Osteoblast (primary cell): ENCODE measurements around the gene ELMO2. TPM values are rescaled to one million over a fixed set of nuclear protein-coding genes. Genes with fewer than 3 reads are reported as not detected.

Source experiments
- DNase-seq: peaks from one replicate; pipeline ENCODE4 v3.0.0; 2011; ENCODE audit warnings: low spot score, mixed read lengths; ENCODE audit not compliant: insufficient read length; ENCODE audit errors: missing footprints
- H2AFZ ChIP-seq: 2 replicates; pipeline ENCODE4 v1.6.0; 2011; ENCODE audit warnings: mild to moderate bottlenecking, low read length
- H3K27ac ChIP-seq: 2 replicates; pipeline ENCODE4 v1.5.1; 2011; ENCODE audit warnings: mild to moderate bottlenecking, low read depth, low read length, moderate library complexity
- H3K27me3 ChIP-seq: 2 replicates; pipeline ENCODE4 v1.6.0; 2012; ENCODE audit warnings: mild to moderate bottlenecking, control low read depth, inconsistent platforms, low read length, moderate library complexity; ENCODE audit not compliant: insufficient read depth
- H3K36me3 ChIP-seq: 2 replicates; pipeline ENCODE4 v1.5.1; 2011; ENCODE audit warnings: mild to moderate bottlenecking, low read length, control low read depth, moderate library complexity; ENCODE audit not compliant: insufficient read depth
- H3K4me1 ChIP-seq: 2 replicates; pipeline ENCODE4 v1.5.1; 2011; ENCODE audit warnings: mild to moderate bottlenecking, low read length, control low read depth, moderate library complexity; ENCODE audit not compliant: insufficient read depth
- H3K4me2 ChIP-seq: 2 replicates; pipeline ENCODE4 v1.6.0; 2011; ENCODE audit warnings: mild to moderate bottlenecking, low read length; ENCODE audit not compliant: insufficient read depth
- H3K4me3 ChIP-seq: fragments of 200-600 bp; sonication (generic); 3 replicates; pipeline ENCODE4 v1.5.1; 2012; ENCODE audit warnings: mild to moderate bottlenecking, low read length, inconsistent platforms; ENCODE audit not compliant: insufficient read depth
- H3K79me2 ChIP-seq: 2 replicates; pipeline ENCODE4 v1.6.0; 2012; ENCODE audit warnings: mild to moderate bottlenecking, low read length, control low read depth, inconsistent platforms; ENCODE audit not compliant: insufficient read depth
- H3K9me3 ChIP-seq: 2 replicates; pipeline ENCODE4 v1.5.1; 2011; ENCODE audit warnings: low read depth, low read length, control low read depth
- H4K20me1 ChIP-seq: 2 replicates; pipeline ENCODE4 v1.6.0; 2012; ENCODE audit warnings: mild to moderate bottlenecking, low read length, control low read depth; ENCODE audit not compliant: insufficient read depth
- total RNA-seq: library from RNA; depleted of rRNA; stranded (reverse); fragments of >200 nt; gene quantifications from 2 replicates; pipeline ENCODE4 v1.2.3, GENCODE V29; 2012
- TF ChIP-seq, protein P1 (sequence below): IDR thresholded peaks from 2 replicates; pipeline ENCODE4 v1.5.1; 2011; ENCODE audit warnings: mild to moderate bottlenecking, low read depth, low read length, moderate library complexity; ENCODE audit errors: extremely low read depth

ELMO2 gene
- total RNA-seq, 1 donor: 46.7 TPM

DNA sequence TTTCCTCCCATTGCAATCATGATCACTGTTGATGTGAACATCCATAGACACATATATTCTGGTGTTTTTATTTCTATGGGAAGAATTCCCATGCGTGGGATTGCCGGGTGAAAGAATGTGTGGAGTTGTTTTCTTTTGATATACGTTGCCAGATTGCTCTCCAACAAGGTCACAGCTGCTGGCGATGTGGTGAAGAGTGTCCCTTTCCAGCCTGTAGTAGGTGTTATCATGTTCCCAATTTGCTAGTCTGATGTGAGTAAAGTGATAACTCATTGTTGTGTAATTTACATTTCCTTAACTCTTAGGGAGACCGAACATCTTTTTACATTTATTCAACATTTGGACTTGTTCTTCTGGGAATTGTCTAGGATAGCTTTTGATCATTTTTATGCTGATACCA, 14.5 kb upstream of the ELMO2 start:
- no peaks in the 10 kb centered on the region for H3K9me3 ChIP-seq
- no peaks in the 10 kb centered on the region for H3K79me2 ChIP-seq
- H3K4me1 ChIP-seq: peaks cover 5% of the 10 kb centered on the region
- no peak overlapping the region for H3K4me2 ChIP-seq
- H2AFZ ChIP-seq: no peak overlapping the region
- H3K4me3 ChIP-seq: no peak overlapping the region
- TF ChIP-seq, protein P1, sequence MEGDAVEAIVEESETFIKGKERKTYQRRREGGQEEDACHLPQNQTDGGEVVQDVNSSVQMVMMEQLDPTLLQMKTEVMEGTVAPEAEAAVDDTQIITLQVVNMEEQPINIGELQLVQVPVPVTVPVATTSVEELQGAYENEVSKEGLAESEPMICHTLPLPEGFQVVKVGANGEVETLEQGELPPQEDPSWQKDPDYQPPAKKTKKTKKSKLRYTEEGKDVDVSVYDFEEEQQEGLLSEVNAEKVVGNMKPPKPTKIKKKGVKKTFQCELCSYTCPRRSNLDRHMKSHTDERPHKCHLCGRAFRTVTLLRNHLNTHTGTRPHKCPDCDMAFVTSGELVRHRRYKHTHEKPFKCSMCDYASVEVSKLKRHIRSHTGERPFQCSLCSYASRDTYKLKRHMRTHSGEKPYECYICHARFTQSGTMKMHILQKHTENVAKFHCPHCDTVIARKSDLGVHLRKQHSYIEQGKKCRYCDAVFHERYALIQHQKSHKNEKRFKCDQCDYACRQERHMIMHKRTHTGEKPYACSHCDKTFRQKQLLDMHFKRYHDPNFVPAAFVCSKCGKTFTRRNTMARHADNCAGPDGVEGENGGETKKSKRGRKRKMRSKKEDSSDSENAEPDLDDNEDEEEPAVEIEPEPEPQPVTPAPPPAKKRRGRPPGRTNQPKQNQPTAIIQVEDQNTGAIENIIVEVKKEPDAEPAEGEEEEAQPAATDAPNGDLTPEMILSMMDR: no peak
- no peaks in the 10 kb centered on the region for H3K36me3 ChIP-seq
- H4K20me1 ChIP-seq: no peaks in the 10 kb centered on the region
- DNase-seq: no peak
- peaks cover 9% of the 10 kb centered on the region for H3K27me3 ChIP-seq
- no peak overlapping the region for H3K27ac ChIP-seq

DNA sequence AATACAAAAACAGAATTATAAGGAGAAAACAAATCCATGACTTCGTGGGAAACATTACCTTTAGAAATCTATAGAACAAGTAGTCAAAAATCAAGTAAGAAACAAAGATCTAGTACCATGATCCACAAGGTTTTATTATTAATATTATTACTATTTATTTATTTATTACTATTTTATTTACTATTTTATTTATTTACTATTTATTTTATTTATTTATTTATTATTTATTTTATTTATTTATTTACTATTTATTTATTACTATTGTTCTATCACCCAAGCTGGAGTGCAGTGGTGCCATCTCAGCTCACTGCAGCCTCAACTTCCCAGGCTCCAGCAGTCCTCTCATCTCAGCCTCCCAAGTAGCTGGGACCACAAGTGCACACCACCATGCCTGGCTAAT, 13.5 kb upstream of the ELMO2 start:
- Histone ChIP-seq H3K4me2 (no peak overlapping the region), H3K36me3 (no peaks in the 10 kb centered on the region), H3K79me2 (no peaks in the 10 kb centered on the region), H3K4me3 (no peak overlapping the region), H3K27ac (no peak overlapping the region), H3K27me3 (peaks cover 14% of the 10 kb centered on the region), H3K9me3 (no peaks in the 10 kb centered on the region), H4K20me1 (no peaks in the 10 kb centered on the region), H3K4me1 (peaks cover 5% of the 10 kb centered on the region), H2AFZ (no peak overlapping the region)
- TF ChIP-seq, protein P1: no peak
- DNase-seq: no peak

DNA sequence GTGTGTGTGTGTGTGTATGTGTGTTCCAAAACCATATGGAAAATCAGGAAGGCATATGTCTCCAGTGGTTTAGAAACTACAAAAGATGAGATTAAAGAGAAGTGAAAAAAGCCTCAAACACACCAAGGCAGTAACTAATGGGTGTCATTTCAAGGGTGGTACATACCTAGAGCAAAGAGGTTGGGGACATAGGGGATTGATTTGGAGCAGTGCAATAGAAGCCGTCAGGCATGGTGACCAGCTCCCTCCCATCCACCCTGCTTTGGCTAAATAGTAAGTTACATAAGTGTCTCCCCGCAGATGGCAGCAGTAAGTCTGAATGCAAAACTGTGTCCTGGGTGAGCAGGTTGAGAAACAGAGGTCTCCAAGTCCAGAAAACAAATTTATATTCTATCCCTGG, 10.4 kb upstream of the ELMO2 start:
- Histone ChIP-seq H3K9me3 (no peaks in the 10 kb centered on the region), H4K20me1 (no peaks in the 10 kb centered on the region), H3K36me3 (no peaks in the 10 kb centered on the region), H3K27me3 (peaks cover 23% of the 10 kb centered on the region), H2AFZ (no peak overlapping the region), H3K4me1 (peaks cover 5% of the 10 kb centered on the region), H3K4me3 (no peak overlapping the region), H3K27ac (no peak overlapping the region), H3K79me2 (no peaks in the 10 kb centered on the region), H3K4me2 (no peak overlapping the region)
- DNase-seq: no peak
- TF ChIP-seq, protein P1: no peak

DNA sequence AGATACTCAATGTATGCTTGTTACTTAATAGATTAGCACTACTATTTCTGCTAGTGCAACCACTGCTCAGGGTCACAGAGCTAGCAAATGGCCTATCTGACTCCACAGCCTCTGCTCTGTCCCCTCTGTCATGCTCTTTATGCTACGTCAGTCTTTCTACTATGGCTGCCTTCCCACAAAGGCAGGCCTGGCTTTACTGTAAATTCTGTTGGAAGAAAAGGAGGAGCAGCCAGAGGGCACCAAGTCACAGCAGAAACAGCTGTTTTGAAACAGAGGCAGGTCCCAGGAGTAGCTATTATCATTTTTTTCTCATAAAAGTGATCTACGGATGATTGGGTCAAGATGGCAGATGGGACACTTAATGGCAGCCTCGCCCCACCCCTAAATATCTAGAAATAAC, 10.0 kb upstream of the ELMO2 start:
- Histone ChIP-seq H4K20me1 (no peaks in the 10 kb centered on the region), H2AFZ (no peak overlapping the region), H3K79me2 (no peaks in the 10 kb centered on the region), H3K4me3 (no peak overlapping the region), H3K27me3 (peaks cover 23% of the 10 kb centered on the region), H3K4me2 (no peak overlapping the region), H3K27ac (no peak overlapping the region), H3K4me1 (peaks cover 5% of the 10 kb centered on the region), H3K36me3 (no peaks in the 10 kb centered on the region), H3K9me3 (no peaks in the 10 kb centered on the region)
- TF ChIP-seq, protein P1: no peak
- no peak for DNase-seq
